Progenitor cell of endocrine pancreas (in vitro differentiated cells): ENCODE data around the gene TMEM88. TPM values are rescaled to one million over a fixed set of nuclear protein-coding genes. Genes with fewer than 3 reads are reported as not detected.

Experiments
- DNase-seq: peaks from one replicate; pipeline ENCODE4 v3.0.0; 2021; ENCODE audit warnings: low spot score; ENCODE audit not compliant: unreplicated experiment
- H3K27ac Mint-ChIP-seq: 2 replicates; pipeline ENCODE4 v1.8.0; 2021; ENCODE audit warnings: mild to moderate bottlenecking, moderate library complexity, mixed read lengths
- H3K27me3 Mint-ChIP-seq: 2 replicates; pipeline ENCODE4 v1.8.0; 2021; ENCODE audit warnings: mixed read lengths
- H3K36me3 Mint-ChIP-seq: 2 replicates; pipeline ENCODE4 v1.8.0; 2022; ENCODE audit warnings: mixed read lengths; ENCODE audit not compliant: insufficient read depth
- H3K4me1 Mint-ChIP-seq: 2 replicates; pipeline ENCODE4 v1.8.0; 2021; ENCODE audit warnings: low read depth, mixed read lengths
- H3K4me3 Mint-ChIP-seq: 2 replicates; pipeline ENCODE4 v1.8.0; 2021; ENCODE audit warnings: low read depth, mild to moderate bottlenecking, moderate library complexity, mixed read lengths
- H3K9me3 Mint-ChIP-seq: 2 replicates; pipeline ENCODE4 v1.8.0; 2021; ENCODE audit warnings: low read depth, mixed read lengths
- CTCF ChIP-seq: fragments of 200-600 bp; sonication (generic); IDR thresholded peaks from one replicate; pipeline ENCODE4 v1.5.0; 2021; ENCODE audit warnings: antibody characterized with exemption, mild to moderate bottlenecking; ENCODE audit not compliant: unreplicated experiment
- total RNA-seq: library from RNA; stranded (reverse); gene quantifications from 2 replicates; pipeline ENCODE4 v1.2.1, GENCODE V29; 2021

TMEM88 gene
- total RNA-seq, 1 donor from 2014 or later: 15.8 TPM

GRCh38 chr17:7889166-7889955, 34.5 kb downstream of the TMEM88 start:
- peaks cover 3% of the 10 kb centered on the region for H3K4me1 Mint-ChIP-seq
- H3K4me3 Mint-ChIP-seq: no peak overlapping the region
- no peaks in the 10 kb centered on the region for H3K9me3 Mint-ChIP-seq
- TF ChIP-seq CTCF: no peak
- no peaks in the 10 kb centered on the region for H3K27me3 Mint-ChIP-seq
- no peak for DNase-seq
- peaks cover 18% of the 10 kb centered on the region for H3K36me3 Mint-ChIP-seq
- no peak overlapping the region for H3K27ac Mint-ChIP-seq

GRCh38 chr17:7893187-7893880, 38.5 kb downstream of the TMEM88 start:
- Mint-ChIP-seq H3K36me3 (peaks cover 40% of the 10 kb centered on the region), H3K4me3 (no peak overlapping the region), H3K27ac (no peak overlapping the region), H3K9me3 (no peaks in the 10 kb centered on the region), H3K4me1 (peaks cover 10% of the 10 kb centered on the region), H3K27me3 (no peaks in the 10 kb centered on the region)
- no peak for DNase-seq
- no peak for TF ChIP-seq CTCF

GRCh38 chr17:7894226-7894625, 39.4 kb downstream of the TMEM88 start:
- Mint-ChIP-seq H3K27ac (no peak overlapping the region), H3K4me3 (no peak overlapping the region), H3K27me3 (no peaks in the 10 kb centered on the region), H3K9me3 (no peaks in the 10 kb centered on the region), H3K4me1 (peaks cover 9% of the 10 kb centered on the region), H3K36me3 (peaks cover 42% of the 10 kb centered on the region)
- DNase-seq: no peak
- no peak for TF ChIP-seq CTCF

DNA sequence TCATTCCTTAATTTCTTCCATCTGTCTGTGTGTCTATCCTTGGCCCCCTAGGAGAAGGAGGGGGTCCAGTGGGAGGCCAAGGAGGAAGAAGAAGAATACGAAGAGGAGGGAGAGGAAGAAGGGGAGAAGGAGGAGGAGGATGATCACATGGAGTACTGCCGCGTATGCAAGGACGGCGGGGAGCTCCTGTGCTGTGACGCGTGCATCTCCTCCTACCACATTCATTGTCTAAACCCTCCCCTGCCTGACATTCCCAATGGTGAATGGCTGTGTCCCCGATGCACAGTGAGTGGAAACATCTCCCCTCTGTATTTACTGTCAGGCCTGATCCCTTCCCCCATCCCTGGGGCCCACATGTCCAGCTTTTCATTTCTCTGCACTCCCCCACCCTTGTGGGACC, 40.0 kb downstream of the TMEM88 start:
- DNase-seq: no peak
- Mint-ChIP-seq H3K4me3 (no peak overlapping the region), H3K9me3 (no peaks in the 10 kb centered on the region), H3K4me1 (peaks cover 9% of the 10 kb centered on the region), H3K27me3 (no peaks in the 10 kb centered on the region), H3K27ac (no peak overlapping the region), H3K36me3 (peaks cover 48% of the 10 kb centered on the region)
- no peak for TF ChIP-seq CTCF

GRCh38 chr17:7897090-7897489, 42.2 kb downstream of the TMEM88 start:
- Mint-ChIP-seq H3K27ac (no peak overlapping the region), H3K9me3 (no peaks in the 10 kb centered on the region), H3K4me3 (no peak overlapping the region), H3K27me3 (no peaks in the 10 kb centered on the region), H3K36me3 (peaks cover 53% of the 10 kb centered on the region), H3K4me1 (peaks cover 9% of the 10 kb centered on the region)
- DNase-seq: no peak
- no peak for TF ChIP-seq CTCF
